GM12891 (cell line): Measurements from ENCODE around the gene SPATA16.

Experiments used
- DNase-seq: peaks from one replicate; pipeline ENCODE4 v3.0.0; 2011; ENCODE audit warnings: low spot score; ENCODE audit not compliant: insufficient read length
- FAIRE-seq: peaks from 2 replicates; lab custom pipeline; 2011; peaks lifted over from hg19 to GRCh38; lab: Jason Lieb, UNC
- PAX5 ChIP-seq: IDR thresholded peaks from 2 replicates; pipeline ENCODE4 v1.6.1; 2011; ENCODE audit warnings: low read length, moderate library complexity, mild to moderate bottlenecking; ENCODE audit not compliant: insufficient read depth, severe bottlenecking
- POLR2A ChIP-seq: IDR thresholded peaks from 2 replicates; pipeline ENCODE4 v1.6.1; 2011; ENCODE audit warnings: low read depth, low read length, control low read depth
- POLR2AphosphoS5 ChIP-seq: IDR thresholded peaks from 2 replicates; pipeline ENCODE4 v1.6.1; 2011; ENCODE audit warnings: low read depth, low read length, control low read depth
- POU2F2 ChIP-seq: IDR thresholded peaks from 2 replicates; pipeline ENCODE4 v1.6.1; 2011; ENCODE audit warnings: low read depth, mild to moderate bottlenecking, control low read depth, low read length, moderate library complexity
- SPI1 ChIP-seq: IDR thresholded peaks from 2 replicates; pipeline ENCODE4 v1.6.1; 2011; ENCODE audit warnings: low read depth, low read length, control low read depth
- TAF1 ChIP-seq: IDR thresholded peaks from 2 replicates; pipeline ENCODE4 v1.6.1; 2011; ENCODE audit warnings: low read depth, low read length, control low read depth

SPATA16 gene

DNA sequence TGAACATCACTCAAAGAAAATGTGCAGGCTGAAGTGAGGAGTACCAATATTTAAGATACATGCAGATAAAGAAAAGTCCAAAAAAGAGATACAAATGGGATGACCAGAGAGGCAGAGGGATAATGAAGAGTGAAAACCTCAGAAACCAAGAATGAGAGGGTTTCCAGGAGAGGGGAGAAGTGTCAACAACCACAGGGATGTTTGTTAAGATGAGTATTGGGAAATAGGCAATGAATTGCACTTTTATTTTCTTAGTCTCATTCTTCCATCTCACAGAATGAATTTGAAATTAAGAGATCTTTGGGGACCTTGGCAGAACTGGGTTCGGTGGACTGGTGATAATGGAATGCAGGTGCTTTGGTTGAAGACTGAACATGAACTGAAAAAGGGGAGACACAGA lies 288.0 kb downstream of the SPATA16 start:
- TF ChIP-seq PAX5: no peak
- TF ChIP-seq POLR2AphosphoS5: no peak
- TF ChIP-seq POLR2A: no peak
- no peak for TF ChIP-seq TAF1
- no peak for TF ChIP-seq POU2F2
- DNase-seq (no peak), FAIRE-seq (no peak)

DNA sequence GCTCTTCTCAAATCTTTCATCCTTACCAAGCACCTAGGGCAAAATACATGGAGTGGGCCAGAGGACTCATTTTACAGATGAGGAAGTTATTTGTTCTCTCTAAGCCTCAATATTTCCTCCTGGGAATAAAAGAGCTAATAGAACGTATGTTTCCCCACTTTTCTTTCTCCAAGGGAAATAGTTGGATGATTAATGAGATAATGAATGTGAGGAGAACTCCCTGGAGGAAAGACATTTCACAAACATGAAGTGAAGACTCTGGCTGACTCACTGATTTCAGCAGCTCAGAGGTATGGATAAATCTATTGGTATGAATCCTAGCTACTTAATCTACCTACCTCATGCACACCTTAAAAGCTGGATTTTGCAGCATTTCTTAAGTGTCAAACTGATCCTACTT lies 292.1 kb downstream of the SPATA16 start:
- DNase-seq: no peak
- FAIRE-seq: no peak
- no peak for TF ChIP-seq SPI1
- no peak for TF ChIP-seq POLR2AphosphoS5
- TF ChIP-seq POLR2A: no peak
- no peak for TF ChIP-seq PAX5
- no peak for TF ChIP-seq TAF1
- no peak for TF ChIP-seq POU2F2

DNA sequence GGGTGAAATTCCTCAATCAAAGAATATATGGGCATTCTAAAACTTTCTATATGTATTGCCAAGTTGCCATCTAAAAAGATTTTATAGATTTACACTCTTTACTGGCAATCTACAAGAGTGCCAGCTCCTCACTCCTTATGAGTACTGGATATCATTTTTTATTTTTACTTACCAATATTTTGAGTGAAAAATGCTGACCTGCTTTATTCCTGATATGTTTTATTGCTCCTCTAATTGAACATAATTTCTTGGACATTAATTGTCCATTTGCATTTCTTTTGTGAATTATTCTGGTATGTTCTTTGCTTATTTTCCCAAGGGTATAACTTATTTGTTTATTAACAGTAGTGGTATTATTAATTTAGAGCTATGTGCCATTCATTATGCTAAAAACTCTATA lies 293.7 kb downstream of the SPATA16 start:
- FAIRE-seq: no peak
- DNase-seq: no peak
- no peak for TF ChIP-seq PAX5
- TF ChIP-seq POLR2A: no peak
- no peak for TF ChIP-seq TAF1
- no peak for TF ChIP-seq POU2F2
- TF ChIP-seq SPI1: no peak
- TF ChIP-seq POLR2AphosphoS5: no peak

DNA sequence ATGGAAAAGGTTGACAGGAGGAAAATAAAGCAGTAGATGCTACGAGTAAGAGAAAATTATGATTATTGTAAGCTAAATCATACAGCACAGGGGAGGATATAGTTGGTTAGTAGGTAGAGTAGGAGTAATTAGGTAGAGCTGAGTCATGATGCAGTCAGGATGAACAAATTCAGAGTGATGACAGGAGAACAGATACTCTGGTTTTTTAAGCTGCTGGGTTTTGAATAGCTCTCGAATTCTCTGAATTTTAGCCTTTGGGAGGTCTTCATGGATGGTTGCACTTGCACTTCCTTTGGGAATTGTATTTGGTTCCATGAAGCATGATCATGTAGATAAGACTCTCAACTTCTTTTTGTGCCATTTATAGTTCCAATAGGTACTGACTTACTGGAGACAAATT lies 294.3 kb downstream of the SPATA16 start:
- FAIRE-seq: no peak
- no peak for DNase-seq
- TF ChIP-seq TAF1: no peak
- TF ChIP-seq POLR2AphosphoS5: no peak
- no peak for TF ChIP-seq PAX5
- TF ChIP-seq SPI1: no peak
- TF ChIP-seq POLR2A: no peak
- no peak for TF ChIP-seq POU2F2

DNA sequence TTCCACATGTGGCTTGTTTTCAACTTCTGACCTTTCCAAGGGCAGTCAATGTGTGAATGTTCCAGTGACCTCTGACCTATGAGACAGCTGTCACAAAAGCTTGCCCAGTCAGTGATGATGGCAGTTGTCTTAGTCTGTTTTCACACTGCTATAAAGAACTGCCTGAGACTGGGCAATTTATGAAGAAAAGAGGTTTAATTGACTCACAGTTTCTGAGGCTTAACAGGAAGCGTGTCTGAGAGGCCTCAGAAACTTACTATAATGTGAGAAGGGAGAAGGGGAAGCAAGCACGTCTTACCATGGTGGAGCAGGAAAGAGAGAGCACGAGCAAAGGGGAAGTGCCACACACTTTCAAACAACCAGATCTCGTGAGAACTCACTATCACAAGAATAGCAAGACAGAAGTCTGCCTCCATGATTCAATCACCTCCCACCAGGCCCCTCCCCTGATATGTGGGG lies 294.9 kb downstream of the SPATA16 start:
- DNase-seq: no peak
- FAIRE-seq: no peak
- peak; percentile 56 for TF ChIP-seq SPI1
- TF ChIP-seq TAF1: no peak

DNA sequence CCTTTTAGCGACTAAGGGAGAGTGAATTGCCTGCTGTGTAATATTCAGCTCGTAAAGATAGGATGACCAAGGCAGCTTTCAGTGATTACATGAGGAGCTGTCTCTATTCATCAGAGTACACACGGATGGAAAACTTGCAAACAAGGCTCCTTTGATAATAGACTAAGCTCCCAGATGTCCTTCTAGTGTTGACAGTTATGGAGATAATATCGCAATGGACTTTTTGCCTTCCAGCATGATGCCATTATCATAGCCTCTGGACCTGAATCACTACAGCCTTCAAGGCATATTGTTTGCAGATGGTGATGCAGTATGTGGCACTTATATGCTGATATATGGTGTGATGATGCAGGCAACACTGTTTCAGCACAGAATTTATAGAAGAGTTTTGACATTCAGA lies 296.6 kb downstream of the SPATA16 start:
- no peak for DNase-seq
- no peak for FAIRE-seq
- TF ChIP-seq PAX5 (no peak), POLR2A (no peak), POU2F2 (no peak), TAF1 (no peak), SPI1 (no peak), POLR2AphosphoS5 (no peak)

DNA sequence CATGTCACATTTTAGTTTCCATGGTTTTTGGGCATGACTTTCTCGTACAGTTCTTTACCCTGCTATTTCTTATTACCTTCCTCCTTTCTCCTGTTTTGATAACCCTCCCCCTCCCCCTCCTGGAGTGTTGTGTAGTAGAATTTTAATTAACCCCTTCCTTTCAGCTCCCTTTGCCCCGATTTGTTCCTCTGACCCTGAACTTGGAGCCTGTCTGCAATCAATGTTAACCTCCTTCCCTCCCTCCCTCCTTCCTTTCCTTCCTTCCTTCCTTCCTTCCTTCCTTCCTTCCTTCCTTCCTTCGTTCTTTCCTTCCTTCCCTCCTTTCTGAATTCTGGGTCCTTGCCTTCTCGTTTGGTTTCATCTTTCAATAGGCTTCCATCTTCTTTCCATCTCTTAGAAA lies 300.1 kb downstream of the SPATA16 start:
- TF ChIP-seq PAX5 (no peak), POU2F2 (no peak), POLR2AphosphoS5 (no peak), POLR2A (no peak), SPI1 (no peak), TAF1 (no peak)
- FAIRE-seq (no peak), DNase-seq (no peak)

DNA sequence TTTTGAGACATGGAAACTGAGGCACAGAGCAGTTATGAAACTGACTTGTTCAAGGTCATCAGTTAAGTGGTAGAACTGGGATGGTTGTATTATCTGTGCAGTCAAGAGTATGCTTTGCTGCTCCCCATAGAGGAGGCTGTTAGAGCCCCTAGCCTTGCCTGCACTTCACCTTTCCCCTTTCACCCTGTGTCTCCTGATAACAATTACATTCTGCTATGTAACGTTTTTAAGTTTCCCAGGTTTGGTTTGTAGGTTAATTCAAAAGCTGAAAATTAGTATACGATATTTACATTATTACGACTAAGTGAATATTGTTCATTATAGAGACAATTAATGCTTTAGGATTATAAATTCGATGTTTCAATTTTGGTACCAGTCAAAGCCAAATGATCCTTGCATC lies 300.6 kb downstream of the SPATA16 start:
- no peak for FAIRE-seq
- no peak for TF ChIP-seq PAX5
- TF ChIP-seq POLR2A: no peak
- TF ChIP-seq TAF1: no peak
- no peak for TF ChIP-seq SPI1
- no peak for TF ChIP-seq POLR2AphosphoS5
- TF ChIP-seq POU2F2: no peak
- no peak for DNase-seq

DNA sequence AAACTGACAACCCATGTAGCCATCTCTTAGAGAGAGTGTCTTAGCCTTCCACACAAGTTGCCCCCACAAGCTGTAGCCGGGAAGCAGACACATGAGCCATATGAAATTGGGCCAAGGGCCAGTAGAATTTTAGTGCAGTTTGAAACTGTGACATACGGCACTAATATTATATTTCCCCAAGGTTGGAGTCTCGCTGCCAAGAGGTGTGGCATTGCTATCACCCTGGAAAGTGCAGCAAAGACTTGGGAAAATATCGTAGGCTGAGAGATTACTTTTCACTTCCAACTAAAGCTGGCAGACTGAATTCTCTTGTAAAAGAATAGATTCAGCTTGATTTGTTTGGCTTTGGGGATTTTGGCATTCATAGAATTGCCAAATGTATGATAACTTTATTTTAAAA lies 301.4 kb downstream of the SPATA16 start:
- DNase-seq (no peak), FAIRE-seq (no peak)
- TF ChIP-seq SPI1 (no peak), PAX5 (no peak), POLR2A (no peak)
